Loucy (cell line): ENCODE data around the gene DBN1.

Source experiments
- CTCF ChIP-seq: fragments of 200-600 bp; sonication (generic); conservative IDR thresholded peaks from 2 replicates; pipeline ENCODE4 v1.5.1; 2014; ENCODE audit warnings: mild to moderate bottlenecking, antibody characterized with exemption, low read length
- EZH2phosphoT487 ChIP-seq: fragments of 200-600 bp; IDR thresholded peaks from 2 replicates; pipeline ENCODE4 v1.6.1; 2018; ENCODE audit warnings: antibody characterized with exemption, mild to moderate bottlenecking, moderate library complexity, borderline replicate concordance

- TF ChIP-seq CTCF (no peak), EZH2phosphoT487 (no peak)
These were observed 31.2 kb downstream of the DBN1 start for GRCh38 chr5:177442066-177442826.
